HepG2 (cell line): ENCODE results near the gene RFC1. TPM values are rescaled to one million over a fixed set of nuclear protein-coding genes. Genes with fewer than 3 reads are reported as not detected.

Source experiments
- BORCS8-MEF2B ChIP-seq: sonication (generic); formaldehyde crosslinking; IDR thresholded peaks from 2 replicates; pipeline ENCODE4 v1.8.0; 2022; ENCODE audit warnings: mild to moderate bottlenecking, missing genetic modification reagents
- GABPA ChIP-seq, 2 experiments: IDR thresholded peaks; 2 replicates each; pipeline ENCODE4 v1.6.1; 2011 to 2016; ENCODE audit warnings: low read depth in 2 of 2, low read length in 1 of 2, missing biosample characterization in 1 of 2, missing genetic modification characterization in 1 of 2
- GATAD2A ChIP-seq: IDR thresholded peaks from 2 replicates; pipeline ENCODE4 v1.6.1; 2016
- NCOR1 ChIP-seq: fragments of 200-600 bp; sonication (generic); IDR thresholded peaks from 2 replicates; pipeline ENCODE4 v1.7.0; 2017; ENCODE audit warnings: antibody characterized with exemption, low read length, borderline replicate concordance
- NFATC3 ChIP-seq: sonication (generic); formaldehyde crosslinking; IDR thresholded peaks from 2 replicates; pipeline ENCODE4 v1.5.1; 2020; ENCODE audit warnings: mild to moderate bottlenecking, missing genetic modification reagents
- RELA ChIP-seq: sonication (generic); formaldehyde crosslinking; IDR thresholded peaks from 2 replicates; pipeline ENCODE4 v1.4.0; 2020; ENCODE audit warnings: missing genetic modification reagents
- SMAD3 ChIP-seq: sonication (generic); formaldehyde crosslinking; IDR thresholded peaks from 2 replicates; pipeline ENCODE4 v1.4.0; 2020; ENCODE audit warnings: missing genetic modification reagents
- ZFP90 ChIP-seq: sonication (generic); formaldehyde crosslinking; IDR thresholded peaks from 2 replicates; pipeline ENCODE4 v1.8.0; 2022; ENCODE audit warnings: missing genetic modification reagents, mild to moderate bottlenecking, inconsistent platforms, borderline replicate concordance
- ZFX ChIP-seq: sonication (generic); formaldehyde crosslinking; IDR thresholded peaks from 2 replicates; pipeline ENCODE4 v1.4.0; 2020; ENCODE audit warnings: mild to moderate bottlenecking, low read depth, missing genetic modification reagents, moderate library complexity
- ZNF205 ChIP-seq: IDR thresholded peaks from 2 replicates; pipeline ENCODE4 v1.6.1; 2018; ENCODE audit warnings: missing biosample characterization, missing genetic modification reagents
- ZNF207 ChIP-seq: fragments of 450-650 bp; IDR thresholded peaks from 2 replicates; pipeline ENCODE4 v1.6.1; 2016; ENCODE audit warnings: antibody characterized with exemption, borderline replicate concordance
- ZNF275 ChIP-seq: sonication (generic); formaldehyde crosslinking; IDR thresholded peaks from 2 replicates; pipeline ENCODE4 v1.8.0; 2022; ENCODE audit warnings: missing genetic modification reagents, mild to moderate bottlenecking, inconsistent platforms, borderline replicate concordance
- ZNF407 ChIP-seq: sonication (generic); formaldehyde crosslinking; IDR thresholded peaks from one replicate; pipeline ENCODE4 v1.5.1; 2020; ENCODE audit warnings: mild to moderate bottlenecking, missing genetic modification reagents; ENCODE audit errors: not compliant biosample characterization
- ZNF414 ChIP-seq: sonication (generic); formaldehyde crosslinking; IDR thresholded peaks from 2 replicates; pipeline ENCODE4 v1.5.0; 2020; ENCODE audit warnings: missing genetic modification reagents
- ZNF574 ChIP-seq: sonication (generic); formaldehyde crosslinking; IDR thresholded peaks from 2 replicates; pipeline ENCODE4 v1.4.0; 2020; ENCODE audit warnings: missing genetic modification reagents
- ZZZ3 ChIP-seq: sonication (generic); formaldehyde crosslinking; IDR thresholded peaks from 2 replicates; pipeline ENCODE4 v1.4.0; 2020; ENCODE audit warnings: missing genetic modification reagents, mild to moderate bottlenecking, borderline replicate concordance
- polyA plus RNA-seq, 8 experiments: library from polyadenylated mRNA; depleted of rRNA in 3 of 8; stranded (reverse) in 7 of 8; unstranded in 1 of 8; fragments of >200 nt; fragmentation: Illumina TruSeq in 4 of 8; extraction: Trizol in 4 of 8; gene quantifications; 2 replicates each; pipeline versions ENCODE4 v1.2.1 to v1.2.3, GENCODE V29; 2011 to 2016; ENCODE audit warnings: low read depth in 4 of 8, missing spikeins in 1 of 8, mixed read lengths in 1 of 8; ENCODE audit not compliant: insufficient read depth in 1 of 8
- total RNA-seq, 5 experiments: library from RNA; depleted of rRNA; stranded (reverse); fragments of >200 nt; fragmentation: Illumina TruSeq; extraction: Trizol; gene quantifications; 2 replicates each; pipeline ENCODE4 v1.2.3, GENCODE V29; 2016; ENCODE audit warnings: low read depth in 1 of 5

Gene RFC1
- total and polyA plus RNA-seq, 2 of the 13 experiments (the other 11 are each of a cell fraction or from before 2014, with no cell fraction given) = 15.9 to 78.8 TPM

GRCh38 chr4:39274503-39274902 lies 91.7 kb downstream of the RFC1 start (continued):
- TF ChIP-seq ZNF574 (CRISPR knock-in tag) = peak; percentile 48; the same call in 1 of the 2 replicates
- TF ChIP-seq GABPA (IDR thresholded peaks at IDR 0.05; ENCODE audit: low read depth, low read length) = no peak
- no peak for TF ChIP-seq GABPA (CRISPR knock-in tag; IDR thresholded peaks at IDR 0.05; ENCODE audit: low read depth)
- no peak for TF ChIP-seq BORCS8-MEF2B
- TF ChIP-seq ZNF205 (CRISPR knock-in tag) = no peak
- no peak for TF ChIP-seq ZNF207
- TF ChIP-seq ZZZ3 (CRISPR knock-in tag) = no peak
- TF ChIP-seq RELA (CRISPR knock-in tag) = no peak
- TF ChIP-seq GATAD2A (CRISPR knock-in tag) = 0 out of 2 replicates have a peak, but pooled peaks have one; percentile 24
- no peak for TF ChIP-seq ZNF414
- peak; percentile 31; the same call in 1 of the 2 replicates for TF ChIP-seq NCOR1
- TF ChIP-seq ZNF407 (CRISPR knock-in tag) = no peak
- no peak for TF ChIP-seq ZFP90 (CRISPR knock-in tag)
- TF ChIP-seq ZFX (CRISPR knock-in tag) = peak; percentile 37; the same call in 1 of the 2 replicates
- no peak for TF ChIP-seq SMAD3 (CRISPR knock-in tag)
- no peak for TF ChIP-seq NFATC3 (CRISPR knock-in tag)
- TF ChIP-seq ZNF275 (CRISPR knock-in tag) = no peak
